Breast epithelium (tissue), 4 donors: ENCODE data around the gene RHBG. TPM values are rescaled to one million over a fixed set of nuclear protein-coding genes. Genes with fewer than 3 reads are reported as not detected.
"Not testable (repeated sequence)": the region's sequence is repeated elsewhere in the genome, so short reads cannot be mapped to it uniquely, and the experiment has no call there.

Experiments
- DNase-seq, 2 donors: peaks; one replicate each; pipeline ENCODE4 v3.0.0-alpha.2; 2019; ENCODE audit warnings: low spot score in 2 of 2
- H3K27ac ChIP-seq, 2 donors: fragments of 200-600 bp; sonication (generic) in 1 of 2; one replicate each; pipeline ENCODE4 v1.5.1; 2016 to 2019; ENCODE audit warnings: mild to moderate bottlenecking in 1 of 2
- H3K27me3 ChIP-seq, 2 donors: fragments of 200-600 bp; sonication (generic) in 1 of 2; one replicate each; pipeline versions ENCODE4 v1.5.1 to v1.6.0; 2017 to 2019; ENCODE audit warnings: control low read depth in 1 of 2, mild to moderate bottlenecking in 1 of 2
- H3K36me3 ChIP-seq: fragments of 200-600 bp; one replicate; pipeline ENCODE4 v1.5.1; 2019
- H3K4me1 ChIP-seq, 2 donors: fragments of 200-600 bp; sonication (generic); one replicate each; pipeline ENCODE4 v1.5.1; 2016 to 2019; ENCODE audit warnings: control low read depth in 1 of 2
- H3K4me3 ChIP-seq, 3 donors: fragments of 200-600 bp; sonication (generic); 1 replicate in 2 of 3; 2 replicates in 1 of 3; pipeline ENCODE4 v1.5.1; 2016 to 2019; ENCODE audit warnings: mild to moderate bottlenecking in 3 of 3, moderate library complexity in 2 of 3
- H3K9me3 ChIP-seq, 2 donors: fragments of 200-600 bp; sonication (generic) in 1 of 2; one replicate each; pipeline ENCODE4 v1.5.1; 2016 to 2019; ENCODE audit warnings: control low read depth in 1 of 2
- POLR2A ChIP-seq: fragments of 450-650 bp; IDR thresholded peaks from one replicate; pipeline ENCODE4 v1.6.1; 2016; ENCODE audit warnings: antibody characterized with exemption, mild to moderate bottlenecking, moderate library complexity
- POLR2AphosphoS5 ChIP-seq, 3 donors: sonication (generic); formaldehyde crosslinking; IDR thresholded peaks; one replicate each; pipeline ENCODE4 v1.6.1; 2017; ENCODE audit warnings: antibody characterized with exemption in 3 of 3
- intact Hi-C: fragments of 100-400 bp; cut with DNase I; formaldehyde crosslinking; loops from one replicate; pipeline ENCODE4 v1.15.1; 2023; ENCODE audit warnings: low total_unique reads
- total RNA-seq, 3 donors: library from RNA; depleted of rRNA; stranded (reverse); fragments of >200 nt; gene quantifications; one replicate each; pipeline ENCODE4 v1.1.0, GENCODE V29; 2016
- TF ChIP-seq, protein P1 (sequence below), 3 donors: fragments of 450-650 bp; IDR thresholded peaks; one replicate each; pipeline ENCODE4 v1.5.1; 2016 to 2017; ENCODE audit warnings: antibody characterized with exemption in 3 of 3, mild to moderate bottlenecking in 3 of 3, moderate library complexity in 3 of 3

RHBG gene
- total RNA-seq, 3 donors from 2014 or later: not detected

DNA sequence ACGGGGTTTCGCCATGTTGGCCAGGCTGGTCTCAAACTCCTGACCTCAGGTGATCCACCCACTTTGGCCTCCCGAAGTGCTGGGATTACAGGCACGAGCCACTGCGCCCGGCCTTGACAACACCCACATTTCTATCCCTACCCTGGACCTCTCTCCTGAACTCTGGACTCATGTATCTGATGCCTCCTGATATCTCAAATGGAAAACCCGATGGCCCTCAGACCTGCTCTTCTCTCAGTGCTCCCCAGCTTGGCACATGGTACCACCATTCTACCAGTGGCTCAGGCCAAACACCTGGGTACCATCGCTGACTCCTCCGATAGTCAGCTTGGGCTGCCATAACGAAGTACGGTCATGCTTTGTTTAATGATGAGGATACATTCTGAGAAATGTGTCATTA is 8.5 kb upstream of the RHBG start:
- no peak overlapping the region for H3K4me3 ChIP-seq
- TF ChIP-seq POLR2A: no peak
- TF ChIP-seq POLR2AphosphoS5 (IDR thresholded peaks at IDR 0.05): no peak
- TF ChIP-seq, protein P1, sequence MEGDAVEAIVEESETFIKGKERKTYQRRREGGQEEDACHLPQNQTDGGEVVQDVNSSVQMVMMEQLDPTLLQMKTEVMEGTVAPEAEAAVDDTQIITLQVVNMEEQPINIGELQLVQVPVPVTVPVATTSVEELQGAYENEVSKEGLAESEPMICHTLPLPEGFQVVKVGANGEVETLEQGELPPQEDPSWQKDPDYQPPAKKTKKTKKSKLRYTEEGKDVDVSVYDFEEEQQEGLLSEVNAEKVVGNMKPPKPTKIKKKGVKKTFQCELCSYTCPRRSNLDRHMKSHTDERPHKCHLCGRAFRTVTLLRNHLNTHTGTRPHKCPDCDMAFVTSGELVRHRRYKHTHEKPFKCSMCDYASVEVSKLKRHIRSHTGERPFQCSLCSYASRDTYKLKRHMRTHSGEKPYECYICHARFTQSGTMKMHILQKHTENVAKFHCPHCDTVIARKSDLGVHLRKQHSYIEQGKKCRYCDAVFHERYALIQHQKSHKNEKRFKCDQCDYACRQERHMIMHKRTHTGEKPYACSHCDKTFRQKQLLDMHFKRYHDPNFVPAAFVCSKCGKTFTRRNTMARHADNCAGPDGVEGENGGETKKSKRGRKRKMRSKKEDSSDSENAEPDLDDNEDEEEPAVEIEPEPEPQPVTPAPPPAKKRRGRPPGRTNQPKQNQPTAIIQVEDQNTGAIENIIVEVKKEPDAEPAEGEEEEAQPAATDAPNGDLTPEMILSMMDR (IDR thresholded peaks at IDR 0.05): no peak
- intact Hi-C loops: no loop called here

DNA sequence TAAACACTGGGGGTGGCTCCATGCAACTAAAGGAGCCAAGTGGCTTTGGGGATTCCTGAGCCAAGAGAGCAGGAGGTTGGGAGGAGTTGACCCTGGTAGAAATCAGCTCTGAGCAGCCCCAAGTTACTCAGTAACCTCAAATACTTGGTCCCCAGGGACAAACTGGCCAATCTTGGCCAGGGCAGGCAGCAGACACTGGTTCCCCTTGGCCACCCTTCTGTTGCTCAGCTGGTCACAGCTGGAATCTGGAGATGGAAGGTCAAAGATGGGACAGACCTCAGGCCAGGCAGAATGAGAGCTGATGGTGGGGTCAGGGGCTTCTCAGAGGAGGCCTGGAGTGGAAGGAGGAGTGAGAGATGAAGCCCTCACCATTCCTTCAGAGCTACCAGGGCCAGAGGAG is 3.3 kb upstream of the RHBG start:
- Histone ChIP-seq H3K4me3 (no peak overlapping the region), H3K27me3 (no peaks in the 10 kb centered on the region), H3K9me3 (no peaks in the 10 kb centered on the region), H3K36me3 (no peaks in the 10 kb centered on the region), H3K27ac (no peak overlapping the region), H3K4me1 (no peaks in the 10 kb centered on the region)
- no peak for TF ChIP-seq POLR2AphosphoS5 (IDR thresholded peaks at IDR 0.05)
- TF ChIP-seq, protein P1 (IDR thresholded peaks at IDR 0.05): no peak
- intact Hi-C loops: no loop called here
- DNase-seq: no peak

More for the DNA sequence above, 8.5 kb upstream of the RHBG start:
- no peak for DNase-seq
- Histone ChIP-seq H3K4me1 (no peaks in the 10 kb centered on the region), H3K36me3 (no peaks in the 10 kb centered on the region), H3K9me3 (no peaks in the 10 kb centered on the region), H3K27ac (no peak overlapping the region), H3K27me3 (no peaks in the 10 kb centered on the region)

DNA sequence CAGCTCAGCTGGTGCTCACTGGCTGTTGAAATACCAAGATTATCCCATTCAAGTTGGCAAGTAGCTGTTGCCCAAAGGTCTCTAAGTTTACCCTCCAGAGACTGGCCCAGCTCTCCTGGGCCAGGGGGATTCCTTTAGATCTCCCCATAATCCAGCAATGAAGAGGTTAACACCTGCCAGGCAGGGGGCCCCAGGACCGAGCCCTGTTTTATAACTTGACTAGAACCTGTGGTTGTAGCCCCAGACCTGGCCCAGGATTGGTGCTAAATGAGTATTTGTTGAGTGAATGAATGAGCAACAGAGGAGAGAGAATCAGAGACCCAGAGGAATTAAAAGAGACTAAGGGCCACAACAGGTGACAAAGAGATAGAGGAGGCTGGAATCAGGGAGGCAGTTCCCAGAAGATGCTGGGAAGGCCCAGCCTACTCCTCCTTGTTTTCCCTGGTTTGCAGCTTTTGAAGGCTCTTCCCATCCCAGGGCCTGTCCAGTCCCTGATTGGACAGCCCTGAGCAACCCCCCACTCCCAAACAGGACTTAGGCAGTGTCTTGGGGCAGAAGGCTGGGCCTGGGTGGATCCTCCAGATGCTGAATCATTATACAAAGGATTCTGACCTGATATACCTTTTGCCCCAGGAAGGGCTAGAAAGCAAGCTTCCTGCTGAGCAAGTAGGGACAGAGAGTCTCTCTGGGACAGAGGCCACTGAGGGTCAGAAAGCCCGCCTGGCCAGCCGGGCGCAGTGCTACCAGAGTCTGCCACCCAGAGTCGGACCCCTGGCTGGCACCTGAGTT is 2.4 kb upstream of the RHBG start:
- no peak overlapping the region for H3K27ac ChIP-seq
- H3K4me3 ChIP-seq: no peak overlapping the region
- H3K36me3 ChIP-seq: no peaks in the 10 kb centered on the region
- TF ChIP-seq POLR2AphosphoS5 (IDR thresholded peaks at IDR 0.05) (no peak), POLR2A (no peak)
- TF ChIP-seq, protein P1 (IDR thresholded peaks at IDR 0.05): no peak
- H3K9me3 ChIP-seq: no peaks in the 10 kb centered on the region
- H3K27me3 ChIP-seq: no peaks in the 10 kb centered on the region
- intact Hi-C loops: no loop called here
- DNase-seq: no peak
- H3K4me1 ChIP-seq: no peaks in the 10 kb centered on the region

DNA sequence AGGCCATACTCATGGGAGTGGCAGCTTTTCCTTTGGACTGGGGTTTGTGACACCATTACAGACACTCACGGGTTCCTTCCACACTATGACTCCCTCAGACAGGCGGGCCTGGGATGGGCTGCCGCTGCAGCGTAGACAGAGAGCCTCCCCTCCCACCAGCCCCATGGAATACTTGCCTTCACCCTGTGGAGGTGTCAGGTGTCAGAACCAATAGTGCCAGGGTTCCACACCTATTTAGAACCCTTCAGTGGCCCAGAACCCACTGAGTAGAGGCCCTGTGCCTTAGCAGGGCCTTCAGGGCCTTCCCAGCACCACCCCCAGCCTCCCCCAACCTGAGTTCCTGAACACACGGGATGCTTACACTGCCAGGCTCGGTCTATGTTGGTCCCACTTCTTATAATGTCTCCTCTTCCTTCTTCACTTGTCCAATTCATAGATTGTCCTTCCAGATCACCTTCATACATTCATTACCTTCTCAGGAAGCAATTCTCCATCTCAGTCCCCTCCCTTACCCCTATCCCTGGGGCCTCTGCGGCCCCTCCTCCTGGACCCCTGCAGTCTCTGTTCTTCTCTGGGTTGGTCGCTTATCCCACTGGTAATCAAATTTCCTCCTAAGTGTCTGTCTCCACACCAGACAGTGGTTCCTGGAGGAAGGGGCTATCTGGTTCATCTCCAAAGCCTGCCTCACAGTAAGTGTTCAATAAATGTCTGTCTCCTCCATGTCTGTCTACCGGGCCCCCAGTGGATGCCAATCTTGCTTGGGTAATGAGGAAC is 1.4 kb upstream of the RHBG start:
- DNase-seq: no peak
- no peaks in the 10 kb centered on the region for H3K9me3 ChIP-seq
- TF ChIP-seq POLR2AphosphoS5 (IDR thresholded peaks at IDR 0.05) (no peak), POLR2A (no peak)
- TF ChIP-seq, protein P1 (IDR thresholded peaks at IDR 0.05): no peak
- H3K27me3 ChIP-seq: no peaks in the 10 kb centered on the region
- no peak overlapping the region for H3K4me3 ChIP-seq
- no peaks in the 10 kb centered on the region for H3K36me3 ChIP-seq
- H3K4me1 ChIP-seq: no peaks in the 10 kb centered on the region
- intact Hi-C loops: no loop called here
- no peak overlapping the region for H3K27ac ChIP-seq

DNA sequence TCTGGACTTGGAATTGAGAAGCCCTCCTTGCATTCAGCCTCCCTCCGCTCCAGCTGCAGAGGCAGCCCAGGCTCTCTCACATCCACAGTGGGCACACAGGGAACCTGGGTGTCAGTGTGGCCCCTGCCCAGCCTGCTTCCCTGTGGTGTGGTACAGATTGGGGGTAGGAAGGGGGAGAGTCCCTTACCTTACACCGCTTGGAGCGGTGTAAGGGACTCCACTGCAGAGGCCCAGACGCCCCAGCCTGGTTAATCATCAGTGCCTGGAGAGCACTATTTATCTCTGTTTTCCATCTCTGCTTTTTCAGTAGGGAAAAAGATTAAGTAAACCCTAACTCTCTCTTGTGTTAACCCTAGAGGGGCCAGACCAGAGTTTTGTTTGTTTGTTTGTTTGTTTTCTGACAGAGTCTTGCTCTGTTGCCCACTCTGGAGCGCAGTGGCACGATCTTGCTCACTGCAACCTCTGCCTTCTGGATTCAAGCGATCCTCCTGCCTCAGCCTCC is 803 bp upstream of the RHBG start:
- Histone ChIP-seq H3K27ac (no peak overlapping the region), H3K4me1 (no peaks in the 10 kb centered on the region), H3K9me3 (no peaks in the 10 kb centered on the region), H3K4me3 (no peak overlapping the region), H3K36me3 (no peaks in the 10 kb centered on the region), H3K27me3 (no peaks in the 10 kb centered on the region)
- intact Hi-C loops: no loop called here
- no peak for DNase-seq
- TF ChIP-seq, protein P1 (IDR thresholded peaks at IDR 0.05): no peak
- no peak for TF ChIP-seq POLR2AphosphoS5 (IDR thresholded peaks at IDR 0.05)
- TF ChIP-seq POLR2A: no peak

DNA sequence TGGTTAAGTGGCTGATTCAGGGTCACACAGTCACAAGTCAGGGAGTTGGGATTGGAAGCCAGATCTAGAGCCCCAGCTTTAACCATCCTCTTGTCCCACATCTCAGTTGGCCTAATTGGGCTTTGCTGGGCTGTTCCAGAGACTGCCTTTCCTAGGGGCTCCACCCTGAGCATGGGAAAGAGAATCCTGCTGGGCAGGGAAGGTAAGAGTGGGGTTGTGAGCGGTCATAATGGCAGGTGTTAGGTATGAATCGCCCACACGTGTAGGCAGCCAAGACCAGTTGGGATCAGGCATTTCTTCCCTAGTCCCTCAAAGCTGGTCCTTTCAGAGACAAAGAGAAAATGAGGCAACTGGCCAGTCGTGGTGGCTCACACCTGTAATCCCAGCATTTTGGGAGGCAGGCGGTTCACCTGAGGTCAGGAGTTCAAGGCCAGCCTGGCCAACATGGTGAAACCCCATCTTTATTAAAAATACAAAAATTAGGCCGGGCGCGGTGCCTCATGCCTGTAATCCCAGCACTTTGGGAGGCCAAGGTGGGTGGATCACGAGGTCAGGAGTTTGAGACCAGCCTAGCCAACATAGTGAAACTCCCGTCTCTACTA is 775 bp downstream of the RHBG start:
- intact Hi-C loops, H3K9me3 ChIP-seq, H3K4me1 ChIP-seq, H3K27me3 ChIP-seq, H3K27ac ChIP-seq, H3K36me3 ChIP-seq, DNase-seq: not testable (repeated sequence)
- peak overlapping the region in 2 of 3 donors; percentile 55 to 64 for H3K4me3 ChIP-seq
